SK-N-SH treated with all-trans-retinoic acid at 6 μM for 48 hours (cell line): Measurements from ENCODE around the gene SPRY1.

Source experiments
- ARNTL ChIP-seq: fragments of 450-650 bp; formaldehyde crosslinking; IDR thresholded peaks from 2 replicates; pipeline ENCODE4 v1.5.0; 2020; ENCODE audit warnings: low read depth, mild to moderate bottlenecking, moderate library complexity, borderline replicate concordance
- ESRRG ChIP-seq: fragments of 250-450 bp; sonication (Bioruptor Pico); IDR thresholded peaks from 2 replicates; pipeline ENCODE4 v1.6.1; 2021; ENCODE audit warnings: mild to moderate bottlenecking
- GLIS3 ChIP-seq: fragments of 250-450 bp; sonication (Bioruptor Pico); IDR thresholded peaks from 2 replicates; pipeline ENCODE4 v1.5.0; 2020; ENCODE audit warnings: mild to moderate bottlenecking, moderate library complexity
- PPARA ChIP-seq: fragments of 250-450 bp; sonication (Bioruptor Pico); IDR thresholded peaks from 2 replicates; pipeline ENCODE4 v1.5.0; 2020; ENCODE audit warnings: mild to moderate bottlenecking, borderline replicate concordance
- SNAI2 ChIP-seq: fragments of 250-450 bp; sonication (Bioruptor Pico); IDR thresholded peaks from 2 replicates; pipeline ENCODE4 v1.5.0; 2020; ENCODE audit warnings: mild to moderate bottlenecking, moderate library complexity
- TCF4 ChIP-seq: fragments of 250-450 bp; sonication (Bioruptor Pico); IDR thresholded peaks from 2 replicates; pipeline ENCODE4 v1.8.0; 2021; ENCODE audit warnings: mild to moderate bottlenecking, moderate library complexity, borderline replicate concordance
- ZFP3 ChIP-seq: fragments of 250-450 bp; sonication (Bioruptor Pico); IDR thresholded peaks from 2 replicates; pipeline ENCODE4 v1.5.0; 2020; ENCODE audit warnings: mild to moderate bottlenecking, moderate library complexity
- TF ChIP-seq, protein P1 (sequence below): fragments of 250-450 bp; sonication (Bioruptor Pico); IDR thresholded peaks from 2 replicates; pipeline ENCODE4 v1.8.0; 2021; ENCODE audit warnings: low read depth, mild to moderate bottlenecking, moderate library complexity, borderline replicate concordance
- TF ChIP-seq, protein P2 (sequence below): fragments of 250-450 bp; sonication (Bioruptor Pico); IDR thresholded peaks from 2 replicates; pipeline ENCODE4 v1.5.1; 2021; ENCODE audit warnings: mild to moderate bottlenecking, moderate library complexity
- TF ChIP-seq, protein P3 (sequence below): fragments of 250-450 bp; sonication (Bioruptor Pico); IDR thresholded peaks from 2 replicates; pipeline ENCODE4 v1.8.0; 2020; ENCODE audit warnings: mild to moderate bottlenecking, moderate library complexity, borderline replicate concordance

DNA sequence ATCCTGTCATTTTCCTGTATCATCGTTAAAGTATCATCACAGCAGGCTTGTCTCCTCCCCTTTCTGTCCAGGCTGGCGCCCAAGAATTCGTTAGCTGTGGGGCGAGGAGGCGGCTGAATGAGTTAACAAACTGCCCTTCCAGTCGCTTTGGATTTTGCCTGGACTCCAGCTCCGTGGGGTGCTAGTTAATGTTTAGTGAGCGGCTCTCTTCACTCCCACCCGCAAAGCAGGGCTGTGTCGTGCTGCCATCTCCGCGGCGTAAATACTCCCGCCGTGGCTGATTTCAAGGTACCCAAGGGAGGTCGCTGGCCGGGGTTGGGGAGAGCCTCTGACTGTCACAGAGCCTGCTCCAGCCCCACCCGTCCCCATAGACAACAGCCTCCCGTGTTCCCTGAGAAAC, 44.9 kb upstream of the SPRY1 start:
- TF ChIP-seq GLIS3 (CRISPR knock-in tag) (no peak), ARNTL (no peak), ZFP3 (no peak), ESRRG (CRISPR knock-in tag) (no peak), TCF4 (CRISPR knock-in tag) (no peak), SNAI2 (CRISPR knock-in tag) (no peak), PPARA (CRISPR knock-in tag) (no peak)
- TF ChIP-seq, protein P1, sequence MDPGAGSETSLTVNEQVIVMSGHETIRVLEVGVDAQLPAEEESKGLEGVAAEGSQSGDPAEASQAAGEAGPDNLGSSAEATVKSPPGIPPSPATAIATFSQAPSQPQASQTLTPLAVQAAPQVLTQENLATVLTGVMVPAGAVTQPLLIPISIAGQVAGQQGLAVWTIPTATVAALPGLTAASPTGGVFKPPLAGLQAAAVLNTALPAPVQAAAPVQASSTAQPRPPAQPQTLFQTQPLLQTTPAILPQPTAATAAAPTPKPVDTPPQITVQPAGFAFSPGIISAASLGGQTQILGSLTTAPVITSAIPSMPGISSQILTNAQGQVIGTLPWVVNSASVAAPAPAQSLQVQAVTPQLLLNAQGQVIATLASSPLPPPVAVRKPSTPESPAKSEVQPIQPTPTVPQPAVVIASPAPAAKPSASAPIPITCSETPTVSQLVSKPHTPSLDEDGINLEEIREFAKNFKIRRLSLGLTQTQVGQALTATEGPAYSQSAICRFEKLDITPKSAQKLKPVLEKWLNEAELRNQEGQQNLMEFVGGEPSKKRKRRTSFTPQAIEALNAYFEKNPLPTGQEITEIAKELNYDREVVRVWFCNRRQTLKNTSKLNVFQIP (CRISPR knock-in tag) = no peak
- TF ChIP-seq, protein P2, sequence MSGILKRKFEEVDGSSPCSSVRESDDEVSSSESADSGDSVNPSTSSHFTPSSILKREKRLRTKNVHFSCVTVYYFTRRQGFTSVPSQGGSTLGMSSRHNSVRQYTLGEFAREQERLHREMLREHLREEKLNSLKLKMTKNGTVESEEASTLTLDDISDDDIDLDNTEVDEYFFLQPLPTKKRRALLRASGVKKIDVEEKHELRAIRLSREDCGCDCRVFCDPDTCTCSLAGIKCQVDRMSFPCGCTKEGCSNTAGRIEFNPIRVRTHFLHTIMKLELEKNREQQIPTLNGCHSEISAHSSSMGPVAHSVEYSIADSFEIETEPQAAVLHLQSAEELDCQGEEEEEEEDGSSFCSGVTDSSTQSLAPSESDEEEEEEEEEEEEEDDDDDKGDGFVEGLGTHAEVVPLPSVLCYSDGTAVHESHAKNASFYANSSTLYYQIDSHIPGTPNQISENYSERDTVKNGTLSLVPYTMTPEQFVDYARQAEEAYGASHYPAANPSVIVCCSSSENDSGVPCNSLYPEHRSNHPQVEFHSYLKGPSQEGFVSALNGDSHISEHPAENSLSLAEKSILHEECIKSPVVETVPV (CRISPR knock-in tag) = no peak
- TF ChIP-seq, protein P3, sequence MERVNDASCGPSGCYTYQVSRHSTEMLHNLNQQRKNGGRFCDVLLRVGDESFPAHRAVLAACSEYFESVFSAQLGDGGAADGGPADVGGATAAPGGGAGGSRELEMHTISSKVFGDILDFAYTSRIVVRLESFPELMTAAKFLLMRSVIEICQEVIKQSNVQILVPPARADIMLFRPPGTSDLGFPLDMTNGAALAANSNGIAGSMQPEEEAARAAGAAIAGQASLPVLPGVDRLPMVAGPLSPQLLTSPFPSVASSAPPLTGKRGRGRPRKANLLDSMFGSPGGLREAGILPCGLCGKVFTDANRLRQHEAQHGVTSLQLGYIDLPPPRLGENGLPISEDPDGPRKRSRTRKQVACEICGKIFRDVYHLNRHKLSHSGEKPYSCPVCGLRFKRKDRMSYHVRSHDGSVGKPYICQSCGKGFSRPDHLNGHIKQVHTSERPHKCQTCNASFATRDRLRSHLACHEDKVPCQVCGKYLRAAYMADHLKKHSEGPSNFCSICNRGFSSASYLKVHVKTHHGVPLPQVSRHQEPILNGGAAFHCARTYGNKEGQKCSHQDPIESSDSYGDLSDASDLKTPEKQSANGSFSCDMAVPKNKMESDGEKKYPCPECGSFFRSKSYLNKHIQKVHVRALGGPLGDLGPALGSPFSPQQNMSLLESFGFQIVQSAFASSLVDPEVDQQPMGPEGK (CRISPR knock-in tag) = no peak
